ENCODE measurements around the gene EXOC2. TPM values are rescaled to one million over a fixed set of nuclear protein-coding genes. Genes with fewer than 3 reads are reported as not detected.
"Not testable (repeated sequence)": the region's sequence is repeated elsewhere in the genome, so short reads cannot be mapped to it uniquely, and the experiment has no call there.

EXOC2 gene
- polyA plus RNA-seq, 1 experiment, result 16.0 TPM

DNA sequence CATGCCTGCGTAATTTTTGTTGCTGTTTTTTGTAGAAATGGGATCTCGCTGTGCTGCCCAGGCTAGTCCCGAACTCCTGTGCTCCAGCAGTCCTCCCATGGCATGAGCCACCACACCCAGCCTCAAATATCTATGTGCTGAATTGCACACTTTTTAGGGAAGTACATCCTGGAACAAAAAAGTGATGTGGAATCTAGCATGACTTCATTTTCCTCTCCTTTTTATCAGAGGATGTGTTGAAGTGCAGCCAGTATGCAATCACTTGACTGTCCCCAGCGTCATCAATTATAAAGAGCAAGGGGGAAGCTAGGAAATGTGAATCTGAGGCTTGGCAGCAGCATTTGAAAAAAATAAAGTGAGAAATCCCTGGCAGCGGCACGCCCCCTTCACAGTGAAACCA, 6.4 kb upstream of the EXOC2 start:
- ChIA-PET POLR2A (no interaction called here), CTCF (interaction anchor here (1.0 kb wide), 1 partner anchor 23 kb away, joined by 5 read pairs; no protein-coding TSS in a partner anchor)
- Histone ChIP-seq H3K4me3 (ENCODE audit: low read depth, low read length) (no peak overlapping the region), H3K36me3 (ENCODE audit: control insufficient read depth, insufficient read depth, low read length) (no peaks in the 10 kb centered on the region), H3K27me3 (ENCODE audit: control insufficient read depth, insufficient read depth, low read length) (no peaks in the 10 kb centered on the region)
- no peak for DNase-seq (ENCODE audit: low read depth)
- TF ChIP-seq, protein P1, sequence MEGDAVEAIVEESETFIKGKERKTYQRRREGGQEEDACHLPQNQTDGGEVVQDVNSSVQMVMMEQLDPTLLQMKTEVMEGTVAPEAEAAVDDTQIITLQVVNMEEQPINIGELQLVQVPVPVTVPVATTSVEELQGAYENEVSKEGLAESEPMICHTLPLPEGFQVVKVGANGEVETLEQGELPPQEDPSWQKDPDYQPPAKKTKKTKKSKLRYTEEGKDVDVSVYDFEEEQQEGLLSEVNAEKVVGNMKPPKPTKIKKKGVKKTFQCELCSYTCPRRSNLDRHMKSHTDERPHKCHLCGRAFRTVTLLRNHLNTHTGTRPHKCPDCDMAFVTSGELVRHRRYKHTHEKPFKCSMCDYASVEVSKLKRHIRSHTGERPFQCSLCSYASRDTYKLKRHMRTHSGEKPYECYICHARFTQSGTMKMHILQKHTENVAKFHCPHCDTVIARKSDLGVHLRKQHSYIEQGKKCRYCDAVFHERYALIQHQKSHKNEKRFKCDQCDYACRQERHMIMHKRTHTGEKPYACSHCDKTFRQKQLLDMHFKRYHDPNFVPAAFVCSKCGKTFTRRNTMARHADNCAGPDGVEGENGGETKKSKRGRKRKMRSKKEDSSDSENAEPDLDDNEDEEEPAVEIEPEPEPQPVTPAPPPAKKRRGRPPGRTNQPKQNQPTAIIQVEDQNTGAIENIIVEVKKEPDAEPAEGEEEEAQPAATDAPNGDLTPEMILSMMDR (IDR thresholded peaks at IDR 0.05; ENCODE audit: insufficient read depth, low read depth, low read length), result no peak

DNA sequence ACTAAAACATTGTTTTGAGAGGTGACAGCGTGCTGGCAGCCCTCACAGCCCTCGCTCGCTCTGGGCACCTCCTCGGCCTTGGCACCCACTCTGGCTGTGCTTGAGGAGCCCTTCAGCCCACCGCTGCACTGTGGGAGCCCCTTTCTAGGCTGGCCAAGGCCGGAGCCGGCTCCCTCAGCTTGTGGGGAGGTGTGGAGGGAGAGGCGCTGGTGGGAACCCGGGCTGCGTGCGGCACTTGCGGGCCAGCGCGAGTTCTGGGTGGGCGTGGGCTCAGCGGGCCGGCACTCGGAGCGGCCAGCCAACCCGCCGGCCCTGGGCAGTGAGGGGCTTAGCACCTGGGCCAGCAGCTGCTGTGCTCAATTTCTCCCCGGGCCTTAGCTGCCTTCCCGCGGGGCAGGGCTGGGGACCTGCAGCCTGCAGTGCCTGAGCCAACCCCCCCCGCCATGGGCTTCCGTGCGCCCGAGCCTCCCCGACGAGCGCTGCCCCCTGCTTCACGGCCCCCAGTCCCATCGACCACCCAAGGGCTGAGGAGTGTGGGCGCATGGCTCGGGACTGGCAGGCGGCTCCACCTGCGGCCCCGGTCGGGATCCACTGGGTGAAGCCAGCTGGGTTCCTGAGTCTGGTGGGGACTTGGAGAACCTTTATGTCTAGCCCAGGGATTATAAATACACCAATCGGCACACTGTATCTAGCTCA, 1.6 kb upstream of the EXOC2 start:
- POLR2A ChIA-PET; CTCF ChIA-PET; DNase-seq (ENCODE audit: low read depth); H3K36me3 ChIP-seq (ENCODE audit: control insufficient read depth, insufficient read depth, low read length); H3K27me3 ChIP-seq (ENCODE audit: control insufficient read depth, insufficient read depth, low read length); H3K4me3 ChIP-seq (ENCODE audit: low read depth, low read length): not testable (repeated sequence)

DNA sequence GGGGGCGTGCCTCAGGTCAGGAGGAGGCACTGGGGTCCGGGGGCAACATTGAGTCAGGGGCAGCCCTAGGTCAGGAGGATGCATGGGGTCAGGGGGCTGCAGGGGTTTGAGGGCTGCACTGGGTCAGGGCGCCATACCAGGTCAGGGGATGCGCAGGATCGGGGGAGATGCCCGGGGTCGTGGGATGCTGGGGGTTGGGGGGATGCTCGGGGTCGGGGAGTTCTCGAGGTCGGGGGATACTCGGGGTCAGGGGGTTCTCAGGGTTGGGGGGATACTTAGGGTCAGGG, 727 bp upstream of the EXOC2 start:
- H3K36me3 ChIP-seq (ENCODE audit: control insufficient read depth, insufficient read depth, low read length), result no peaks in the 10 kb centered on the region
- ChIA-PET CTCF (interaction anchor here (1.7 kb wide), 1 partner anchor 10 kb away, joined by 6 read pairs; no protein-coding TSS in a partner anchor), POLR2A (no interaction called here)
- DNase-seq (ENCODE audit: low read depth), result no peak
- peak overlapping the region; percentile 90 for H3K4me3 ChIP-seq (ENCODE audit: low read depth, low read length)
- H3K27me3 ChIP-seq (ENCODE audit: control insufficient read depth, insufficient read depth, low read length), result no peaks in the 10 kb centered on the region
- TF ChIP-seq, protein P1 (IDR thresholded peaks at IDR 0.05; ENCODE audit: insufficient read depth, low read depth, low read length), result no peak

DNA sequence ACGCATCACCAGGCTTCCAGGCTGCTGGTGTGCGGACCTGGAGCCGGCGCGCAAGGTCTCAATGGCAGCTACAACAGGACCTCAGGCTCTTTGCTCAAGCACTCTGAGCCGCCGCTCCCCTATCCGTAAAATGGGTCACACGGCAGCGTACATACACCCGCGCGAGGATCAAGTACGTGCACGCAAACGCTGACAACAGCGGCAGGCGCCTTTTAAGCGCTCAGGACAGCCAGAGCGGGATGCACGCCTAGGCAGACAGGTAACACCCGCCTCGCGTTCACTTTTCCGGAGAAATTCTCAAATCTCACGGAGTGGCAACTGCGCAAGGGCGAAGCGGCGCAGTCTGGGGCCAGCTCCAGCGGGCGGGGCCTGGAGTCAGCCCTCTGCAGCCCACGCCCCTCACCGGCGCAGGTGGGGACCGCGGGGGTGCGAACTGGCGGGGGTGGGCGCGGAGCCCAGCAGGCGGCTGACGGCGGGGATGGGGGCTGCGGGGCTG, 535 bp downstream of the EXOC2 start:
- DNase-seq (ENCODE audit: low read depth), result no peak
- CTCF ChIA-PET, result interaction anchor here (1.7 kb wide), 1 partner anchor 9 kb away, joined by 6 read pairs; no protein-coding TSS in a partner anchor
- POLR2A ChIA-PET, result no interaction called here

DNA sequence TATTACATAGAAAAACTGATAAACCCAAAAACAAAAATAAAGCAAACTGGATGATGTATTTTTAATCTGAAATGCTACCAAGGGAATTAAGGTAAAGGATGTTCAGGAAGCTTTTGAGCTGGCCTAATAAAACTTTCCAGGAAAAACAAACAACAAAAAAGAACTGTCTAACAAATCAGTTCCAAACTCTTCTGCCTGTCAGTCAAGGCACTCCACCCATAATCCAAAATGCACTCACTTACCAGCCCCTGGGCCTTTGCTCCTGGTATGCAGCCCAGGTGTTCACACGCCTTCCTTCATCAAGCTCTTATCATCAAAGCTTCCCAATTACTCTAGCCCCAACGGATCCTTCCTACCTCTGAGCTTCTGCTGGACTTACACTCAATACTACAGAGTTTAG, 3.7 kb downstream of the EXOC2 start:
- H3K36me3 ChIP-seq (ENCODE audit: control insufficient read depth, insufficient read depth, low read length), result no peaks in the 10 kb centered on the region
- H3K27me3 ChIP-seq (ENCODE audit: control insufficient read depth, insufficient read depth, low read length), result no peaks in the 10 kb centered on the region
- TF ChIP-seq, protein P1 (IDR thresholded peaks at IDR 0.05; ENCODE audit: insufficient read depth, low read depth, low read length), result no peak
- no peak overlapping the region for H3K4me3 ChIP-seq (ENCODE audit: low read depth, low read length)
- CTCF ChIA-PET, result interaction anchor here (0.6 to 1.2 kb wide), 4 partner anchors 33 to 748 kb away, joined by 3 to 7 read pairs (median 3); no protein-coding TSS in a partner anchor
- POLR2A ChIA-PET, result interaction anchor here (0.7 kb wide), 1 partner anchor 33 kb away, joined by 3 read pairs; no protein-coding TSS in a partner anchor
- DNase-seq (ENCODE audit: low read depth), result no peak

More for the DNA sequence above, 535 bp downstream of the EXOC2 start:
- H3K4me3 ChIP-seq (ENCODE audit: low read depth, low read length), result peak overlapping the region; percentile 90
- TF ChIP-seq, protein P1 (IDR thresholded peaks at IDR 0.05; ENCODE audit: insufficient read depth, low read depth, low read length), result no peak
- no peaks in the 10 kb centered on the region for H3K36me3 ChIP-seq (ENCODE audit: control insufficient read depth, insufficient read depth, low read length)
- H3K27me3 ChIP-seq (ENCODE audit: control insufficient read depth, insufficient read depth, low read length), result no peaks in the 10 kb centered on the region
